Heart right ventricle (tissue), 16 donors: ENCODE measurements around the gene SRCAP. TPM values are rescaled to one million over a fixed set of nuclear protein-coding genes. Genes with fewer than 3 reads are reported as not detected.

Source experiments
- ATAC-seq, 8 donors: fragments of 200-7000 bp; cut with Tn5 transposase; one replicate each; pipeline ENCODE4 v1.9.1; 2020; ENCODE audit warnings: mild to moderate bottlenecking in 8 of 8, moderate library complexity in 8 of 8, moderate number of reproducible peaks in 1 of 8
- DNase-seq, 2 donors: peaks; one replicate each; pipeline ENCODE4 v3.0.0-alpha.2; 2020
- H3K27ac ChIP-seq, 10 donors: fragments of 200-600 bp; sonication (generic) in 2 of 10; one replicate each; pipeline versions ENCODE4 v1.5.0 to v1.8.0; 2020 to 2022; ENCODE audit warnings: mild to moderate bottlenecking in 3 of 10
- H3K27me3 ChIP-seq, 7 donors: fragments of 200-600 bp; one replicate each; pipeline ENCODE4 v1.8.0; 2021 to 2022; ENCODE audit warnings: mild to moderate bottlenecking in 2 of 7
- H3K36me3 ChIP-seq, 9 donors: fragments of 200-600 bp; sonication (generic) in 1 of 9; one replicate each; pipeline versions ENCODE4 v1.5.0 to v1.8.0; 2020 to 2022; ENCODE audit warnings: mild to moderate bottlenecking in 2 of 9
- H3K4me1 ChIP-seq, 9 donors: fragments of 200-600 bp; sonication (generic) in 1 of 9; one replicate each; pipeline versions ENCODE4 v1.5.0 to v1.8.0; 2020 to 2022; ENCODE audit warnings: mild to moderate bottlenecking in 4 of 9
- H3K4me3 ChIP-seq, 10 donors: fragments of 200-600 bp; sonication (generic) in 2 of 10; one replicate each; pipeline versions ENCODE4 v1.5.0 to v1.8.0; 2020 to 2022; ENCODE audit warnings: mild to moderate bottlenecking in 7 of 10, moderate library complexity in 2 of 10
- H3K9me3 ChIP-seq, 11 donors: fragments of 200-600 bp in 10 of 11; sonication (generic) in 2 of 11; one replicate each; pipeline versions ENCODE4 v1.5.0 to v1.8.0; 2013 to 2022; ENCODE audit warnings: mild to moderate bottlenecking in 2 of 11, control low read depth in 1 of 11, moderate library complexity in 1 of 11
- CTCF ChIP-seq, 9 donors: fragments of 200-600 bp; sonication (generic) in 2 of 9; IDR thresholded peaks; one replicate each; pipeline versions ENCODE4 v1.5.0 to v1.8.0; 2021 to 2022; ENCODE audit warnings: antibody characterized with exemption in 9 of 9, mild to moderate bottlenecking in 5 of 9, moderate library complexity in 1 of 9
- WGBS, 2 donors: extraction: QIAGEN DNeasy Blood & Tissue Kit; methylation state at CpG; one replicate each; pipeline ENCODE4 v1.1.7; 2013; ENCODE audit warnings: inconsistent platforms in 1 of 2; 5-methylcytosine and 5-hydroxymethylcytosine counted together
- intact Hi-C, 10 donors: fragments of 100-400 bp; cut with DNase I; formaldehyde crosslinking; loops; one replicate each; pipeline versions ENCODE4 v1.11.1 to v1.14.2; 2022
- long read RNA-seq, 3 donors: library from polyadenylated mRNA; unstranded; transcript quantifications; one replicate each; pipeline ENCODE4 v2.0.0, GENCODE V29; 2020 to 2021
- polyA plus RNA-seq, 2 donors: library from polyadenylated mRNA; stranded (reverse); fragments of 200-250 nt; gene quantifications; one replicate each; pipeline ENCODE4 v1.2.3, GENCODE V29; 2013
- total RNA-seq, 10 donors: library from RNA; stranded (reverse); fragmentation: NEBNext Ultra II Directional in 3 of 10; extraction: Animal tissue kit (Norgen Biotek cat#: 25700) in 3 of 10; gene quantifications; one replicate each; pipeline versions ENCODE4 v1.2.1 to v1.2.4, GENCODE V29; 2021 to 2023
- donor health status: Arrhythmogenic right ventricular cardiomyopathy.
- donor health status: ischemic (EF 13 %, LVEDD 7.1; RV severe dilation, severe dysfunction).
- donor health status: healthy with polysubstance abuse.
- donor health status: DM: no; HTN: yes; CAD: no.
- donor health status: DM: no; HTN: no; CAD: no.
- donor health status: ischemic (EF 25% LVEDD 6.9; RV normal size, moderate dysfunction).
- donor health status: ischemic (EF 25% LVEDD 5.7; RV mildly dilated, moderate dysfunction).
- donor health status: healthy.
- donor health status: DM: yes; HTN: yes; CAD: no.
- donor health status: Ischemic cardiomyopathy.
- donor health status: ischemic (EF 35%, LVEDD 5.7; RV mildly dilated, moderate dysfunction).
- donor health status: nonischemic (EF 11% LVEDD 7.7; RV severe dilation, severe dysfunction).
- donor health status: DM: yes; HTN: yes; CAD: no.
- donor health status: PGD.
- donor health status: ischemic (EF 29% LVEDD 5.4; RV normal size, mild dysfunction).
- donor health status: nonischemic (EF 23%, LVEDD 6.1; RV moderate dilation, normal function).

SRCAP gene
- total RNA-seq, result 10 to 100 TPM; 40.1 to 60.6 (median 46.7) TPM
- polyA plus RNA-seq, result 10 to 100 TPM in 1 of 2 donors, 1 to 10 TPM in 1; 2.6 to 26.3 TPM
- long read RNA-seq, donor 1, partial matches to known transcripts, result 0 of 2 reads
- long read RNA-seq, donor 1, other reads (novel, unspliced or antisense), result 1 of 2 reads
- long read RNA-seq, donor 2, partial matches to known transcripts, result 1 of 2 reads
- long read RNA-seq, donor 2, other reads (novel, unspliced or antisense), result 1 of 2 reads
- long read RNA-seq, donor 3, result 0 reads

- DNase-seq (peak; percentile 88 to 89), ATAC-seq (peak; percentile 61 to 84 (median 78))
- Histone ChIP-seq H3K36me3 (peaks cover 3 to 43% (median 33%) of the 10 kb centered on the region in 9 donors), H3K4me1 (peaks cover 0 to 38% (median 31%) of the 10 kb centered on the region in 9 donors), H3K27me3 (no peaks in the 10 kb centered on the region), H3K27ac (peak within 1 kb of the TSS; percentile 97 to 100 (median 100)), H3K4me3 (peak within 1 kb of the TSS; percentile 84 to 100 (median 94)), H3K9me3 (no peaks in the 10 kb centered on the region)
- no peak for TF ChIP-seq CTCF (IDR thresholded peaks at IDR 0.05)
- intact Hi-C loops, result loop anchor here in 4 of 10 donors (1.0 to 10.0 kb wide), 5 partner anchors 40 to 167 kb away; partner anchors contain the start of genes FBRS (in 4 of the 4), PHKG2 (in 1 of the 4) and ZNF747 (in 1 of the 4)
- 0 to 2% methylated on average over 57 of the region's 57 CpGs for WGBS, 2 donors
These were observed at the start of gene SRCAP for GRCh38 chr16:30698816-30699614. Gene SRCAP (plus strand): TSS chr16:30699171. CDS start chr16:30700825, 1,654 bp downstream.

GRCh38 chr16:30649725-30650368 is 49.1 kb upstream of the SRCAP start:
- WGBS, 2 donors, result 36 to 38% methylated on average over 22 of the region's 22 CpGs
- Histone ChIP-seq H3K27me3 (no peaks in the 10 kb centered on the region), H3K36me3 (peaks cover 0 to 27% (median 9%) of the 10 kb centered on the region in 9 donors), H3K27ac (peak overlapping the region; percentile 89 to 98 (median 96)), H3K4me3 (peak overlapping the region in 9 of 10 donors; percentile 73 to 97 (median 89)), H3K4me1 (peaks cover 3 to 23% (median 19%) of the 10 kb centered on the region in 9 donors), H3K9me3 (no peaks in the 10 kb centered on the region)
- DNase-seq (peak in 1 of 2 donors; percentile 42), ATAC-seq (peak in 1 of 8 donors; percentile 0)
- TF ChIP-seq CTCF (IDR thresholded peaks at IDR 0.05), result no peak
- intact Hi-C loops, result loop anchor here in 4 of 10 donors (1.0 to 10.0 kb wide), 6 partner anchors 8 to 835 kb away; partner anchors contain the start of genes FBRS (in 2 of the 4), PAGR1 (in 1 of the 4), PPP4C (in 1 of the 4) and PRRT2 (in 1 of the 4)

- 1 to 2% methylated on average over 51 to 53 of the region's 53 CpGs for WGBS, 2 donors
- intact Hi-C loops, result loop anchor here in 4 of 10 donors (1.0 to 10.0 kb wide), 6 partner anchors 8 to 836 kb away; partner anchors contain the start of genes FBRS (in 2 of the 4), PAGR1 (in 1 of the 4), PPP4C (in 1 of the 4) and PRRT2 (in 1 of the 4)
- peak within 1 kb of the TSS; percentile 73 to 97 (median 88) for H3K4me3 ChIP-seq
- no peaks in the 10 kb centered on the region for H3K27me3 ChIP-seq
- H3K27ac ChIP-seq, result peak within 1 kb of the TSS; percentile 89 to 98 (median 96)
- H3K36me3 ChIP-seq, result peaks cover 0 to 34% (median 14%) of the 10 kb centered on the region in 9 donors
- DNase-seq (peak; percentile 99 to 100), ATAC-seq (peak; percentile 91 to 96 (median 94))
- TF ChIP-seq CTCF (IDR thresholded peaks at IDR 0.05), result peak in 7 of 9 donors; percentile 8 to 51 (median 42)
- H3K4me1 ChIP-seq, result peaks cover 3 to 23% (median 19%) of the 10 kb centered on the region in 9 donors
- H3K9me3 ChIP-seq, result no peaks in the 10 kb centered on the region
These were observed 48.4 kb upstream of the SRCAP start, which contains the start of gene PRR14 for GRCh38 chr16:30650369-30651123. Gene PRR14 (plus strand): TSS chr16:30650960. CDS start chr16:30651646, 686 bp downstream.
